Right atrium auricular region (tissue), 2 donors: ENCODE measurements around the gene CCDC148. TPM values are rescaled to one million over a fixed set of nuclear protein-coding genes. Genes with fewer than 3 reads are reported as not detected.

ENCODE experiments used
- DNase-seq: peaks from one replicate; pipeline ENCODE4 v3.0.0-alpha.2; 2019; ENCODE audit warnings: low spot score
- H3K27ac ChIP-seq, 2 donors: fragments of 200-600 bp; sonication (generic); 1 replicate in 1 of 2; 2 replicates in 1 of 2; pipeline ENCODE4 v1.5.1; 2016 to 2019
- H3K27me3 ChIP-seq, 2 donors: fragments of 200-600 bp; sonication (generic); one replicate each; pipeline versions ENCODE4 v1.5.1 to v1.6.0; 2017 to 2019
- H3K36me3 ChIP-seq: fragments of 200-600 bp; sonication (generic); one replicate; pipeline ENCODE4 v1.5.1; 2016
- H3K4me1 ChIP-seq, 2 donors: fragments of 200-600 bp; sonication (generic); one replicate each; pipeline versions ENCODE4 v1.5.1 to v1.6.0; 2017 to 2019
- H3K4me3 ChIP-seq, 2 donors: fragments of 200-600 bp; sonication (generic); 1 replicate in 1 of 2; 2 replicates in 1 of 2; pipeline ENCODE4 v1.5.1; 2017 to 2019; ENCODE audit warnings: mild to moderate bottlenecking in 1 of 2, moderate library complexity in 1 of 2
- H3K9me3 ChIP-seq, 2 donors: fragments of 200-600 bp; sonication (generic); one replicate each; pipeline ENCODE4 v1.5.1; 2019
- CTCF ChIP-seq, 2 donors: fragments of 200-600 bp; sonication (generic); IDR thresholded peaks; one replicate each; pipeline ENCODE4 v1.5.1; 2019; ENCODE audit warnings: antibody characterized with exemption in 2 of 2
- total RNA-seq, 2 donors: library from RNA; depleted of rRNA; stranded (reverse); fragments of >200 nt; gene quantifications; one replicate each; pipeline ENCODE4 v1.1.0, GENCODE V29; 2016

Gene CCDC148
- total RNA-seq, 2 donors from 2014 or later: 0.20 to 1.1 TPM

GRCh38 chr2:158500333-158500732 is 43.8 kb upstream of the CCDC148 start:
- Histone ChIP-seq H3K4me1 (peaks cover 0 to 50% of the 10 kb centered on the region in 2 donors), H3K27ac (no peak overlapping the region), H3K36me3 (no peaks in the 10 kb centered on the region), H3K4me3 (no peak overlapping the region), H3K9me3 (no peaks in the 10 kb centered on the region), H3K27me3 (no peaks in the 10 kb centered on the region)
- no peak for DNase-seq
- TF ChIP-seq CTCF (IDR thresholded peaks at IDR 0.05): no peak

GRCh38 chr2:158499383-158499782 is 42.8 kb upstream of the CCDC148 start:
- no peak for TF ChIP-seq CTCF (IDR thresholded peaks at IDR 0.05)
- peaks cover 0 to 41% of the 10 kb centered on the region in 2 donors for H3K4me1 ChIP-seq
- no peaks in the 10 kb centered on the region for H3K9me3 ChIP-seq
- H3K4me3 ChIP-seq: no peak overlapping the region
- no peaks in the 10 kb centered on the region for H3K27me3 ChIP-seq
- H3K36me3 ChIP-seq: no peaks in the 10 kb centered on the region
- no peak overlapping the region for H3K27ac ChIP-seq
- no peak for DNase-seq

- no peak for DNase-seq
- no peak for TF ChIP-seq CTCF (IDR thresholded peaks at IDR 0.05)
- no peak overlapping the region for H3K4me3 ChIP-seq
- H3K4me1 ChIP-seq: peaks cover 0 to 41% of the 10 kb centered on the region in 2 donors
- H3K9me3 ChIP-seq: no peaks in the 10 kb centered on the region
- H3K27me3 ChIP-seq: no peaks in the 10 kb centered on the region
- no peaks in the 10 kb centered on the region for H3K36me3 ChIP-seq
- no peak overlapping the region for H3K27ac ChIP-seq
These were observed 42.2 kb upstream of the CCDC148 start for GRCh38 chr2:158498749-158499136.

GRCh38 chr2:158498043-158498748 is 41.6 kb upstream of the CCDC148 start:
- H3K4me3 ChIP-seq: no peak overlapping the region
- no peaks in the 10 kb centered on the region for H3K27me3 ChIP-seq
- peaks cover 0 to 42% of the 10 kb centered on the region in 2 donors for H3K4me1 ChIP-seq
- H3K36me3 ChIP-seq: no peaks in the 10 kb centered on the region
- no peak for TF ChIP-seq CTCF (IDR thresholded peaks at IDR 0.05)
- H3K27ac ChIP-seq: no peak overlapping the region
- no peaks in the 10 kb centered on the region for H3K9me3 ChIP-seq
- no peak for DNase-seq

- Histone ChIP-seq H3K9me3 (no peaks in the 10 kb centered on the region), H3K36me3 (no peaks in the 10 kb centered on the region), H3K27ac (no peak overlapping the region), H3K27me3 (no peaks in the 10 kb centered on the region), H3K4me3 (no peak overlapping the region), H3K4me1 (peaks cover 0 to 36% of the 10 kb centered on the region in 2 donors)
- no peak for TF ChIP-seq CTCF (IDR thresholded peaks at IDR 0.05)
- no peak for DNase-seq
These were observed 40.9 kb upstream of the CCDC148 start for GRCh38 chr2:158497486-158497885.

GRCh38 chr2:158496986-158497385 is 40.4 kb upstream of the CCDC148 start:
- Histone ChIP-seq H3K27me3 (no peaks in the 10 kb centered on the region), H3K36me3 (no peaks in the 10 kb centered on the region), H3K4me1 (peaks cover 0 to 31% of the 10 kb centered on the region in 2 donors), H3K4me3 (no peak overlapping the region), H3K27ac (no peak overlapping the region), H3K9me3 (no peaks in the 10 kb centered on the region)
- TF ChIP-seq CTCF (IDR thresholded peaks at IDR 0.05): no peak
- no peak for DNase-seq
